CD4-positive, alpha-beta T cell treated with Interleukin-15 for 4 hours (primary cell): ENCODE measurements around the gene LRRFIP1.
"Not testable (repeated sequence)": the region's sequence is repeated elsewhere in the genome, so short reads cannot be mapped to it uniquely, and the experiment has no call there.

Source experiments
- DNase-seq: peaks from one replicate; pipeline ENCODE4 v3.0.0-alpha.2; 2020; ENCODE audit warnings: low spot score

Gene LRRFIP1, protein sequence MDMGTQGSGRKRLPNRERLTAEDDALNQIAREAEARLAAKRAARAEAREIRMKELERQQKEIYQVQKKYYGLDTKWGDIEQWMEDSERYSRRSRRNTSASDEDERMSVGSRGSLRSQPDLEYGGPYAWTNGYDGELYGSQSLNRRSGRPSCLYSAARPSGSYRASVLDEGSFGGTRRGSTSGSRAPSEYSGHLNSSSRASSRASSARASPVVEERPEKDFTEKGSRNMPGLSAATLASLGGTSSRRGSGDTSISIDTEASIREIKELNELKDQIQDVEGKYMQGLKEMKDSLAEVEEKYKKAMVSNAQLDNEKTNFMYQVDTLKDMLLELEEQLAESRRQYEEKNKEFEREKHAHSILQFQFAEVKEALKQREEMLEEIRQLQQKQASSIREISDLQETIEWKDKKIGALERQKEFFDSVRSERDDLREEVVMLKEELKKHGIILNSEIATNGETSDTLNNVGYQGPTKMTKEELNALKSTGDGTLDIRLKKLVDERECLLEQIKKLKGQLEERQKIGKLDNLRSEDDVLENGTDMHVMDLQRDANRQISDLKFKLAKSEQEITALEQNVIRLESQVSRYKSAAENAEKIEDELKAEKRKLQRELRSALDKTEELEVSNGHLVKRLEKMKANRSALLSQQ

DNA sequence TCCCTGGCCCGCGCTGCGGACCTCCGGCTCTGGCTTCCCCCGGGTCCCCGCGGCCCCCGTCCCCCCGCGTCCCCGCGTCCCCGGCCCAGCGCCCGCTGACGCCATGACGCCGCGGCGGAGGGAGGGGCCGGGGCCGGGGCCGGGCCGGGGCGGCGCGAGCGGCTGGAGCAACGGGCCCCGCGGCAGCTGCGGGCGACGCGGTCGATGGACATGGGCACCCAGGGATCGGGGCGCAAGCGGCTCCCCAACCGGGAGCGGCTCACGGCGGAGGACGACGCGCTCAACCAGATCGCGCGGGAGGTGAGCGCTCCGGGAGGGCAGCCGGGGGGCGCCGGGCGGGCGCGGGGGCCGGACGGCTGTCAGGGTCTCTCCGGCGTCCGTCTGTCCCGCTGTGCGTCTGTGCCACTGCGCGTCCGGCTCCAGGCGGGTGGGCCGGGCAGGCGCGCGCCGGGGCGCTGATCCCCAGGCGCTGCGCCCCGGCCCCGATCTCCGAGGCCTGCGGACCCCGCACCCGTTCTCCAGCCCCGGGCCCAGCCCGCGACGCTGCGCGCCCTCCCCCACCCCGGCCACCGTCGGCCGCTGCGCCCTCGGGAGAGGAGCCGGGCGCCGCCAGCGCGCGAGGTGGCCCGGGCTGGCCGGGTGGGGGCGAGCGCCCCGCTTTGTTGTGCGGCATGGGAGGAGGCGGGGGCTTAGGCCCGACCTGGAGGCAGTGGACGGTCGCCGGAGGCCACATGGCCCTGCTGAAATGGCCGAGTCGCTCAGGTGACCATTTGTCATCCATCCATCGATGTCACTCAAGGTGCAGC lies at the start of gene LRRFIP1:
TSS of gene LRRFIP1 (plus strand) at position 147 of the 806 bp plus-strand sequence. CDS start at position 205, 58 bp downstream.
- DNase-seq: no peak

DNA sequence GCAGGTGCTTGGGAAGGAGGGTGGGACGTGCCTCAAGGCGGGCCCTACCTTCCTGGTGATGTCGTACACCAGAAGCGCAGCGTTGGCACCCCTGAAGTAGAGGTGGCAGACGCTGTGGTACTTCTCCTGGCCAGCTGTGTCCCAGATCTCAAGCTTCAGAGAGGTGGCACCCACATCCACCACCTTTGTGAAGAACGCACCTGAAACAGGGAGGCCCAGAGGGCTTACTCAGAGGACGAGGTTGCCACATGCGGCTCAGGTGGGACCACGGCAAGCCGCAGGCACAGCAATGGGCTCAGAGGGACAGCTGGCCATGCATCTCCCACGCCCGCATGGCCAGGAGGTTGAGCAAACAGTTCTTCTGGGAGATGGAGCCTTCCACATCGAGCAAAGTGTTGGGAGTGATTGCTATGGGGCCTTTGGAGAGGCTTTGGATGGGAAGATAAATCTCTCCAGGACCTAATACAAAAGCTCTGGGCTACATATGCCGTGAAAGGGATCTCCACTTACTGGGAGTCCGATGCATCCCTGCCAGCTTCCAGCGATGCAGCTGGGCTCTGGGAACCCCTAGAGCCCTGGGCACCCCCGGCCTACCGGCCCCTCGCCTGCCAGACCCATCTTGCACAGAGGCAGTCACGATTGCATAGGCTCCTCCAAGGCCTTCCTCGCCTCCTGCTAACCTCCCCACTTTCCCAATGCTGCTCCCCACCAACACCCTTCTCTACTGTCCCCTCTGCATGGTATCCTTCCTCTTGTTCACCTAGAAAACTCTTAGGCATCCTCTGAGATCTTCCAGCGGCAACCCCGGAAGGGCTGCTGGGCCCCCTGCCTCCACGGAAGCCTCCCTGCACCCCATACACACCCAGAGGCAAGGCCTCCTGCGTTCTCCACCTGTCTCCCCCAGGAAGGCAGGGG lies 49.2 kb upstream of the LRRFIP1 start:
- DNase-seq: no peak

DNA sequence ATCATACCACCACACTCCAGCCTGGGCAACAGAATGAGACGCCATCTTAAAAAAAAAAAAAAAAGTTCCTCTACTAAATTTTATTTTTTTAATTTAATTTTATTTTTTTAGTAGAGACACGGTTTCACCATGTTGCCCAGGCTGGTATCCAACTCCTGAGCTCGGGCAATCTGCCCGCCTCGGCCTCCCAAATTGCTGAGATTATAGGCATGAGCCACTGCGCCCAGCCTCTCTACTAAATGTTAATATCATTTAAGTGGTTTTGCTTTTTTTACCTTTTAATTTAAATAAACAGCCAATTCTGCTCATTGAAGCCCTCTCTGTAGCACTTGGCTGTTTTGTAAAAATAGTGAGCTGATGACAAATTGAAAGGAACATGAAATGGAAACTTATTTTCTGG lies 46.1 kb upstream of the LRRFIP1 start:
- DNase-seq: no peak

DNA sequence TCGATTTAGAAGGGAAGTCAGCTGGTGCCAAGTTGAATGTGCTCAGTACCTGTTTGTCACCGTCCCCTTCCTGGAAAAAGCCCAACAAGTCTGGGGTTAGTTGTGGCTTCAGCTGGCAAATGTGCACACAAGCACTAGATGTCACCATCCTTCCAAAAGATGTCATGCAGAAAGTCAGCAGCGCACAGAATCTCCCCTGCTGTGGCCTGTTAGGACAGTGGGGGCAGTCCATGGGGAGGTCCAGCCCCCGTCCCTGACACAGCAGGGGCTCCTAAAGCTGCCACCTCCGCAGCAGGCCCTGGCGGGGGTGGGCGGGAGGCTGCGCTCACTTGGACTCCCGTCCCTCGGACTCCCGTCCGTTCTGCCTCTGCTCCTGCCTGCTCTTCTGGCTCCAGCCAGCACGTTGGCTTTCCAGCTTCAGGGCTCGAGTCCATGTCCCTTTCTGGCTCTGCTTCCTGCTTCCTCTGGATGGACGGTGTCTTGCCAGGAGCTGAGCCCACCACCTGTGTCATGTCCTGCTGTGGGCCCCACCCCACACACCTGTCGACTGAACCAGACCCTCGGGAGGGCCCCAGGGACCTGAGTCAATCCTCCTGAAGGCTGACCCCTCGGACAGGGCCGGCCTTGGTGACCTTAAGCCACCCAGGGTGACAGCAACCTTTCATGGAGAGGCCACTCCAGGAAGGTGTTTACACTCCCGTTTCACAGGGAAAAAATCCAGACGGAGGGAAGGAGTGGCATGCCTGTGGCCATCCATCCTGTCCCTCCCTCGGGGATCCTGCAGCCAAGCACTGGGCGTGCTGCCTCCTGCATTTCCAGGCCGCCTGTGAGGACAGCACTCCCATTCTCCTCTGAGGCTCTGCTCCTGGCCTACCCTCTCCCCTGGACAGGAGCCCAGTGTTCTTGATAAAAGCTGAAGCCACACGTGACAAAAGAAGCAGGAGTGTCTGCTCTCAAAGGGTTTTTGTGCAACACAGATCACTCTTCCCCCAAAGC lies 45.3 kb upstream of the LRRFIP1 start:
- DNase-seq: peak; percentile 53

DNA sequence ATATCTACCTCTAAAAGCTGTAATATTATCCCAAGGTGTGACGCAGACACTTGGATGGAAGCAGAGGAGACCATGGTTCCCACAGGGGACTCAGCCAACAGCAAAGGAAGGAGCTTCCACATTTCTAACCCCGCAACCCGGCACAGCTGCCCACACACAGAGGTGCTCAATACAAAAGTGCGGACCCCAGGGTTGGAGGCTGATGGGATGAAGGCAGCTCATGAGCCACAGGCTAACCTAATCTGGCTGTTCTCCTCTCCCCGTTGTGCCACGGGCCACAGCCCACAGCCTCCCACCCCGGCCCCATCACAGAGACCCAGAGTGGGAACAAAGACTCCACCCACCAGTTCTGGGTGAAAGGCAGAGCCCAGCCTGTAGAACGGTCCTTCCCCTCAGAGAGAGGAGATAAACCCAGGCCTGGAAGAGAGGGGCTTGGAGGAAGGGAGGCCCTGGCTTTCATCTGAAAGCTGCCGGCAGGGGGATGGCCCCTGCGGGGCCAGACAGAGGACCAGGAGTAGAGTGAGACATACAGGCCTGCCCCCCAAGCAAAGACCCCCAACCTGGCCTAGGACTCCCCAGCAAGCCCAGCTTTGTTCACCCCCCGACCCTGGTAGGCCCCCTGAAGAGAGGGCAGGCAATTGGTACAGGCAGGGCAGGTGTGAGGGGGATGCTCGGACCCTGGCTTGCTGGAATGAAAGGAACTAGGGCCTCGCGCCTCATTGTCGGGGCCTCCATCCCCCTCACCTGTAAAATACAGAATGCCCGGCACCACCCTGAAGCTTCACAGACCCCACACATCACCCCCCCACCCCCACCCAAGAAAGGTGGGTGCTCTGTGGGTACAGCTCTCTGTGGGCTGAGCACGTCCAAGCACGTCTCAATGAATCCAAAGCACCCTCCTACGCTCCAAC lies 43.7 kb upstream of the LRRFIP1 start:
- DNase-seq: no peak

DNA sequence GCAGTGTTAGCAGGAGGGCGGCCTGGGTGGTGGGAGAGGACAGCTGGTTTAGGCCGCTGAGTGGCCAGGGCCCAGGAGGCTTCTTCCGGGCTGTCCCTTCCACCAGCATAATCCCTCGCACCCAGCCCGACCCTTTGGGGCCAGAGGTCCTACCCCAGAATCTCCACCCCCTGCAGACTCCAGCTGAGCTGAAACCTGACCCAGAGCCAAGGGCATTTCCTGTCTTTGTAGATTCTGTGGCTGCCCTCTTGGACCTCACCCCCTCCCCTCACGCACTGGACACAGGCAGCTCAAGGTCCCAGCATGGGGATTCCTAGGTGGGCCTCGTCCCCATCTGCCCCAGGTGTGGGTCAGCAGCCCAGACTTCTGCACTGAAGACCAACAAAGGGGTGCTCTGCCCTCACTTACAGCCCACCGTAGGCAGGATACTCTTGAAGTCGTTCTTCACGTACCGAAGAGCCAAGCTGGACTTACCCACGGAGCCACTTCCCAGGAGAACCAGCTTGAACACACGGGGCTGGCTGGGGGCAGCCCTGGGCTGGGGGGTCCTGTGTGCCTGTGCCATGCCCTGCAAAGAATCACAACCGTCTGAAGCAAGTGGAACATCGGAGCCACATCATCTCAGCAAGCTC lies 41.7 kb upstream of the LRRFIP1 start:
- no peak for DNase-seq

DNA sequence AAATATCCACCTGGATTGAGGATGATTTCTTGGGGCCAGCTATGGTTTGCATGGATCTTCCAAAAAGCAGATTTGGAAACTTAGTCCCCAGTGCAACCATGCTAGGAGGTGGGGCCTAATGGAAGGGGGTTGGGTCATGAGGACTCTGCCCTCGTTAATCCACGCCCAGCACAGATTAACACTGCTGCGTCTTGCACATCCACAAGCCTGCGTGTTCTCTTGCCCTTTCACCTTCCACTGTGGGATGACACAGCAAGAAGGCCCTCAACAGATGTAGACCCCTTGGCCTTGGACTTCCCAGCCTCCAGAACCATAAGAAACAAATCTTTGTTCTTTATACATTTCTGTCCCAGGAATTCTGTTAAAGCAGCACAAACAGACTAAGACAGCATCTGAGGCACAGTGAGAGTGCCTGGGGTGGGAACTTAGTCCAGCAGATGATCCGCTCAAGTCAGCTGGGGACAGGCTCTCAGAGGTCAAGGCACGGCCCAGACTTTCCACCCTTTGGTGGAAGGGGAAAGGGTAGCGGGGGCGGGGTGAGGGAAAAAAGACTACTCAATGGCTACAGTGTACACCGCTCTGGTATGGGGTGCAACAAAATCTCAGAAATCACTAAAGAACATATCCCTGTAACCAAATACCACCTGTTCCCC lies 39.2 kb upstream of the LRRFIP1 start:
- no peak for DNase-seq

DNA sequence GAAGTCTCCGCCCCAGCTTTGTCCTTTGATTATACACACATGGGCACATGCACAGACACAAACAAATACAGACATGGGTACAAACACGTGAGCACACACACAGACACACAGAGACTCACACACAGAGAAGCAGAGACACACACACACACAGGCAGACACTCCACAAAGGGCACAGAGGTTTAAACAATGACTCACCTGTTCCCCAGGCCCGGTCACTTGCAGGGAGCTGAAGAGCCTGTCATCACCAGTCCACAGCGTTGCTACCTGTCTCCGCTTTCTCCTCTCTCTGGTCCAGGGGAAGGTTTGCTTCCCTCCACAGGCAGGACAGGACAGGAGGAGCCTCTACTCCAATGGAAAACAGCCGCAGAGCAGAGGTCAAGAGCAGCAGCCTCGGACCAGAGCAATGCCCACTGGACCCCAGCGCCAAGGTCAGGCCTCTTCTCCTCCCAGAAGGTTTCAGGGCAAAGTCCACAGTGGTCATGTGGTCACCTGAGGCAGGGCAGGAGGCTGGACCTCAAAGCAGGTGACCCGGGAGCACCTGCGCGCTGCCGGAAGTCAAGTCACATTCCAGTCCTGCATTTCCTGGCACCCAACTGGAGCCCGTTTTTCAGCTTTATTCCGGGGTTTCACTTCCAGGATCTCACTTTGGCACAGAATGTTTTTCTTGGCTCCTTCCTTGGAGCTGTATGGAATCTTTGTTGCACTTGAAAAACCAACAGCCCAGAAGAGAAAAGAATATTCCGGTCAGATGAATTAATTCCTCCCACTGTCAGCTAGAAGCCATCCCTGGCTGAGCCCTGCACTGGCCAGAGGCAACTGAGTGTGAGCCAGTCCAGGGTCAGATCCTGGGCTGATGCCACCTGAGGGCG lies 36.9 kb upstream of the LRRFIP1 start, which contains the start of gene RAB17:
TSS of gene RAB17 (minus strand) at position 463 of the 869 bp plus-strand sequence. CDS start 4,580 bp downstream, outside the sequence.
- DNase-seq: no peak

DNA sequence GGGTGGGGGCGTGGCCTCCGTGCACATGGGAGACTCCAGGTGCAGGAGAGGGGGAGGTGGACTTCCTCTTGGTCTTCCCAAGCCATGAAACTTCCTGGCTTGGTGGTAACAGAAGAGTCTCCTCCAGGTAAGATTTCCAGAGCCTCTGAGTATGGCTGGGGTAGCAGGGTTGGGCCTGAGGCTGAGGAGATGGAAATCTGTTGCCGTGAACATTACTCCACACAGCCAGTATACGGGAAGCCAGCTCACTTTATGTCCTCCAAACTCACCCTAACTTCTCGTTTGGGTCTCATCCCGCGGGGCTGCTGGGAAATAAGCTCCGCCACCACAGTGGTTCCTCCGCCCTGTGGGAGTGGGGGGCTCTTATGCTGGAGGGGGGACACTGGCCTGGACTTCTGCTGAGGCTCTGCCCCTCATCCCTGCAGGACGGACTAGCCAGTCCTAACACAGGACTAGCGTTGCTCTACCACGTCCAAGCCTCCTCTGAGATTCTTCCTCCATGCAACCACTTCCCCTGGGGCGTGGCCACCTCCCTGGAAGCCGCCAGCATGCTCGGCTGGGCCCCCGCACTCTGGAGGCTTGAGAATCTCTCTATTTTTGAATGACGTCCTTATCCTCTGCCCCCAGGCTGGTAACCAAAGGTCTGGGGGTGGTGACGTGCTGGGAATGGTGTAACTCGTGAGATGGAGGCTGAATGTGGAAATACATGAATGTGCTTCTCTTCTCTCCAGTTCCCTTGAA lies 36.1 kb upstream of the LRRFIP1 start:
- no peak for DNase-seq

DNA sequence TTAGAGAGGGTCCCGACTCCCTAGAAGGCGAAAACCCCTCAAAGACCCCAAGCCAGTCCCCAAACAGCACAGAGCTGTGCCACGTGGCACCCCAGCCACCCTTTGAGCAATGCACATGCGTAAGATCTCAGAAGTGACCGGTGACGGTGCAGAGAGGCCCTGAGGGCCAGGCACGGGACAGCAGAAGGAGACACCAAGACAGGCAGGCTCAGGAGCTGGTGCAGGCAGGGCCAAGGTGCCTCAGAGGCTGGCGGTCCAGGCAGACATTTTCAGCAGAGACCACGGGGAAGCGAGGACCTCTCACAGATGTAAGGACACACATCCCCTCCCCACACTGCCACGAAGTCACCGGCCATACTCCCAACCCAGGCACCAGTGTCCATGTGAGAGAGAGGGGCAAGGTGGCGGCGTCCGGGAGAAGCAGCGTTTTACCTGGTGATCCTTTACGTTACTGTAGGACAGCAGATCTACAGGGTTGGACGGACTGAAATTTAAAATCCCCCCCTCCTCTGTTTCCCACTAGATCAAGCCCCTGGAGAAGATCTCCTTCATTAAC lies 34.9 kb upstream of the LRRFIP1 start:
- no peak for DNase-seq

DNA sequence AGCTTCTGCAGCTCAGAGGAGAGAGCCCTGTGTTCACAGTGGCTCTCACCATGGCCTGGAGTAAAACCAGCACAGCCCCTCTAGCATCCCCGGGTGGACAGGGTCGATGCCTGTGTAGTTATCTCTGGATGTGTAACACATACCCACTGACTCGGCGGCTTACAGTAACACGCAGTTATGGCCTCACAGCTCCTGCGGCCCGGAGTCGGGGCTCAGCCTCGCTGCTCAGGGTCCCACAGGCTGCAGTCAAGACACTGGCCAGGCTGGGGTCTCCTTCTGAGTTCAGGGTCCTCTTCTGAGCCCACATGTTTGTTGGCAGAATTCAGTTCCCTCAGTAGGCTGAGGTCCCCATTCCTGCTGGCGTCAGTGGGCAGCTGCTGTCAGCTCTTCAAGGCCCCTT lies 34.4 kb upstream of the LRRFIP1 start:
- DNase-seq: no peak

DNA sequence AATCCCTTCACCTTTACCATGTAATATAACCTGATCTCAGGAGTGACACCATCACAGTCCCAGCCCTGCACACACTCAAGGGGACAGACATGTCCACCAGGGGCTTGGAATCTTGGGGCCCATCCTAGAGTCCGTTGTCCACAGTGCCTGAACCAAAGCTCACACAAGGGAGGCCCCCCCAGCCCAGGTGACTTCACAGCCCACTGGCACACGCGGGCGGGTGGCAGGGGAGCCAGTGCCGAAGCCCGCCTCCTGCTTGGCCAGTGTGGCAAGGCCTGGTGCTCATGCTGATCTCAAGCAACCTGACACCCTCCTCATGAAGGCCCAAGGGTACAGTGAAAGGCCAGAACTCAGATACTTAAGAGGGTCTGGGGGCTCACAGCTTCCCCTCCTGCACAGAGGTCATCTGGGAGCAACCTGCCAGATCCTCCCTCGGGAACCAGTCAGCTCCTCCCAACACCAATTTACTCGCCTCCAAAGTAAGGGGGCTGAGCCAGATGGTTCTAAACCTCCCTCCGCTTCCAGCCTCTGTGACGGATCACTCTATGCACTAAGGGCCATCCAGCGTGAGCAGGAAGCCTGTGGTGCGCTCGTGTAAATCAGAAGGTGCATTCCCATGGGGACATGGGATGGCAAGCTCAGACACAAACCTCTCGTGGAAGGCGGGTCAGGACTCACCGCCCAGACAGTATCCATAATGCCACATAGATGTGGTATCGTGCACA lies 33.6 kb upstream of the LRRFIP1 start:
- DNase-seq: no peak

DNA sequence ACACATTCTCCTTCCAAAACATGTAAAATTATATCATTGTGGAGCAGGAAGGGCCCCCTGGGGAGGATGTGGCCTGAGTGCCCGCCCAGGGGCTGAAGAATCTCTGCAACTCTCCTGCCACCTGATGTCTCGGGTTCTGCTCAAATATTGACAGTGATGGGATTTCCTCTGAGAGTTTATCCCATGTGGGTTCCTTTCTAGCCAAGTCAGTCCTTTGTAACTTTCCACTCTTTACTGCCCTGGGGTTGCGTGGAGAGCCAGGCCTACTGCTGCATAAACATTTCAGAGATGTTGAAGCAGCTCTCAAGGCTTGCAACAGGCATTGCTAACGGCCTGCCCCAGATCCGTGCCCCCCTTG lies 32.9 kb upstream of the LRRFIP1 start:
- no peak for DNase-seq

DNA sequence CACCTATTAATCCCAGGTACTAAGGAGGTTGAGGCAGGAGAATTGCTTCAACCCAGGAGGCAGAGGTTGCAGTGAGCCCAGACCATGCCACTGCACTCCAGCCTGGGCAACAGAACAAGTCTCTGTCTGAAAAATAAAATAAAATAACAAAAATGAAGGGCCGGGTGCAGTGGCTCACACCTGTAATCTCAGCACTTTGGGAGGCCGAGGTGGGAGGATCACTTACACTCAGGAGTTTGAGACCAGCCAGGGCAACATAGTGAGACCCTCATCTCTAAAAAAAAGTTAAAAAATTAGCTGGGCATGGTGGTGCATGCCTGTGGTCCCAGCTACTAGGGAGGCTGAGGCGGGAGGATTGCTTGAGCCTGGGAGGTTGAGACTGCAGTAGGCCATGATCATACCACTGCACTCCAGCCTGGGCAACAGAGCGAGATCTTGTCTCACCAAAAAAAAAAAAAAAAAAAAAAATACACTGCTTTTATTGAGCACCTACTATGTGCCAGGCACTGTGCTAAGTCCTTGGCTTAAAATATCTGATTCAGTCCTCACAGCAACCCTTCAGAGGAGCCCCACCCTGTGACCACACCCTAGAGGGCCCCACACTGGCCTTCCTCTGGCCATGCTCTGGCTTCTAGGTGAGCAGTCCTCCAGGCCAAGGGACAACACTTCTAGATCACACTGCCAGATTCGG lies 31.4 kb upstream of the LRRFIP1 start:
- DNase-seq: not testable (repeated sequence)
